HG02981 (cell line): Measurements from ENCODE around the gene DENND11.

Experiments
- ATAC-seq: cut with Tn5 transposase; IDR thresholded peaks from one replicate; pipeline ENCODE4 v1.9.1; 2021; ENCODE audit warnings: mild to moderate bottlenecking, moderate library complexity; ENCODE audit not compliant: unreplicated experiment

The DENND11 gene

GRCh38 chr7:141685285-141686023 is 16.5 kb downstream of the DENND11 start:
- no peak for ATAC-seq

- no peak for ATAC-seq
Observed at GRCh38 chr7:141679014-141679413, 23.0 kb downstream of the DENND11 start.

GRCh38 chr7:141676618-141677017 is 25.3 kb downstream of the DENND11 start:
- ATAC-seq: no peak

GRCh38 chr7:141675436-141676215 is 26.3 kb downstream of the DENND11 start:
- no peak for ATAC-seq

DNA sequence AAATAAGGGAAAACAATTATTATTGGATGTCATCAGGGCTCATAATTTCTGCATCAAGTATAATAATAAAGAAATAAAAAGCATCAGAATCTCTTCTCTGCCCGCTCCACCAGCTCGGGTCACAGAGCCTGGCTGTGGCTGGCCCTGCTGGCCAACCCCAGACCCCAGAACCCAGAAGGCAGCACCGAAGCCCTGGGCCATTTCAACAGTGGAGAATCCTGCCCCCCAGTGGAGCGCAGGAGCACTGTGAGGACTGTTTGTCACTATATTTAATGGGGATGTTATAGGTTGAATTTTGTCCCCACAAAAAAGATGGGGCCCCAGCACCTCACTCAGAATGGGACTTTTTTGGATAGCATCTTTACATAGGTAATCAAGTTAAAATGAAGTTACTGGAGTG is 27.3 kb downstream of the DENND11 start:
- ATAC-seq: no peak

GRCh38 chr7:141674171-141674671 is 27.7 kb downstream of the DENND11 start:
- ATAC-seq: no peak

- ATAC-seq: no peak
Observed at GRCh38 chr7:141673346-141673745, 28.6 kb downstream of the DENND11 start.

DNA sequence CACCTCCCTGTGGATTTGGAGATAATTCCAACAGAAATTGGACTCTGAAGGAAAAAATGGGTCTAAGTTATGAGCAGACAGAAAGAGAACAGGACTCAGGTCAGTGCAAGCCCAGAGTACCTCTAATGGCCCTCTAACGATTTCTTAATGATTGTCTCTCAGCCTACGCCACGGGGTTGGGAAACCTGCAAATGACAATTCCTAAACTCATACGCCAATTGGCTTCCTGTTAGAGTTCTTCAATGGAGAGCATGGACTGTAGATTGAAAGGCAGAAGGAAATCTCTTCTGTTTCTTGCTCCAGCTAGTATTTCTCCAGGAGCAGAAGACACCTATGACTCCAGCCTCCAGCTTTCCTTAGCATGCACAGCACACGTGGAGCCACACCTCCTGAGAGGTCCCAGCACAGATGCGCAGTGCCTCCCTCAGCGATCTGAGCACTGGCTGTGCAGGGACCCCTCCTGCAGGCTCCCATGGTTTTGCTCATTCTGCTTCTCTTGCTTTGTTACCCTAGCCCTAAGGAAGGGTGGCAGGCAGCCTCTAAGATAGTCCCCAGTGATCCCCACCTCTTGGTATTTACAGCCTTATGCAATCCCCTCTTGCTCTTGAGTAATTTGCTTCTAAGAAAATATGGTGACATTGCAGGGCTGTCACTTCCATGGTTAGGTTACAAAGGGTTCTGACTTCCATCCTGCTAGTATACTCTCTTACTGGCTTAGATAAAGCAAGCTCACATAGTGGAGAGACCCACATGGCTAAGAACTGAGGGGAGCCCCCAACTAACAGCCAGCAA is 30.1 kb downstream of the DENND11 start:
- ATAC-seq: no peak

- no peak for ATAC-seq
Observed at GRCh38 chr7:141668853-141669252, 33.1 kb downstream of the DENND11 start.

DNA sequence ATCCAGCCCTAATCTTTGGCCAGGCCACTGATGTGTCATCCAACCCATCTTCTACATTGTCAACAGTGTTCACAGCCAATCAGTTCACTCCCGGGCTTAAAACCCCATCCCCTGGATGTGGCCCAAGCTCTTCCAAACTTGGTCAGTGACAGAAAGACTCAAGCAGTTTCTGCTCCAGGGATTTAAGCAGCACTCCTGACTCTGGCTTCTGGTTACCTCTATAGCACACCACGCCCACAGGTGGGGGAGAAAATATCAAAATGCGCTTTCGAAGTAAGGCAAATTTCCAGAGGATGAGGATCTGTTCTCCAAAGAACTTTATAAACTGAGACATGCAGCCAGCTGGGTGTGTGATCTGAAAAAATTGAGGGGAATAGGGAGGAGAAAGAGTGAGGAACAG is 35.9 kb downstream of the DENND11 start:
- ATAC-seq: no peak

DNA sequence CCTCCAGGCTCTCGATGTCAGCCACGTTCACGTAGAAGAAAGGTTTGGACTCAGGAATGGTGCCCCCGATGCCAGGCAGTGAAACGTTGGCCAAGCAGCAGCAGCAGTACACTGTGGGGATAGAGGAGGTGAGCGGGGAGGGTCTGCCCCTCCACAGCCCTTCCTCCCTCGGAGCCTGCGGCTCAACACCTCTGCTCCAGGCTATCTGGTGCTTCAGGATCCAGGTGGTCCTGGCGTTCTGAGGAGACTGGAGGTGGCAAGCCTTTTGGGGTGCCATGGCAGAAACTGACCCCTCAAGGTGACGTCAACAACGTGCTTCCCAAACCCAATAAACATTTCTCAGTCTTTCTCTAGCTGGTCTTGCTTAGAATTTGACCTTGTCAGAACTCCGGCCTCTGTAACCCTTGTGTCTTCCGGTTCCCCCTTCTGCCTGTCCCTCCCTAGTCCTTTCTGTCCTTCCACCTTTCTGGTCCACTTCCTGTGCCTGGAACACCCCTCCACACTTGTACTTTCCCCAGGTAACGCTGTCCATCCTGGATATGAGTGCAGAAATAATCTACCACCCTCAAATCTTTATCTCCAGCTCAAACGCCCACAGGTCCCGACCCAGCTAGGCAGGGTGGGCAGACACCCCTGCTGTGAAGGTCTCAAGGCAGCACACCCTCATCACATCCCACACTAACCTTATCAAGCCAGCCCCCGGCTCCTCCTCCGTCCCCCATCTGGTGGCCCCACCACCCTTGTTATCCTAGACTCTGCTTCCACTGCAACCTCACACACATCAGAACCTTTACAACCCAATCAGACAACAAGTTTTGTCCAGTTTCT is 36.5 kb downstream of the DENND11 start:
- ATAC-seq: no peak

DNA sequence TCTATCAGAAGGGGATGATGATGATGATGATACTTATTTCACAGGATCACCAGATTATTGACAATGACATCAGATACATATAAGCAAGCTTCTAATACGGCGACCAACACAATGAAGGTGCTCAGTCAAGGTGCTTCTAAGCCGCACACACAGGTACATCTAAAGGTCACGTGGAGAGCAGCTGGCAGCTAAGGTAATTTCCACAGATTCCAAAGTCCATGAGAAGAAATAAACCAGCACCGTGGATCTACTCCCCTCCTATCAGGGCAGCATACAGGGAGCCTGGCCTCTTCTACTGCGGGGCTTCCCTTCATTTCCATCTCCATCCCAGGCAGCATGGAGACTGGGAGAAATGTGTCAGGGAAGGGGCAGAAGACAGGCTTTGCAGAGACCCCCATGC is 37.5 kb downstream of the DENND11 start:
- ATAC-seq: no peak

- no peak for ATAC-seq
Observed at GRCh38 chr7:141663081-141663849, 38.7 kb downstream of the DENND11 start.

DNA sequence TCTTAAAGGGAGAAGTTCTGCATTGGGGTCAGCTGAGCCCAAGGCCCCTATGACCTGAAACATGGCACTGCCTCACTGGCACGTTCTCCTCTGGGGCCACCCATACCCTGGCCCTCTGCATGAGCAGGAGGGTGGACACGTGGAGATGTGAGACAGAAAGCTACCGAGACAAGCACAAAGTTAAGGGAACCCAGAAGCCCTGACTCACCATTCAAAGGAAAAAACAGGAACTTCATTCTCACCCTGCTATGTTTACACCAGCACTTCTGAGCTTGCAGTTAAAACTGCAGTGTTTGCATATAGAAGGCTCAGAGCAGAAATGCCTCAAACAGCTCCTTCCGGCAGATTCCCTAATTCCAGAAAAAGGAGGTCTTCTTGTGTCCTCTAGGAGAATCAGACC is 41.7 kb downstream of the DENND11 start:
- ATAC-seq: no peak

DNA sequence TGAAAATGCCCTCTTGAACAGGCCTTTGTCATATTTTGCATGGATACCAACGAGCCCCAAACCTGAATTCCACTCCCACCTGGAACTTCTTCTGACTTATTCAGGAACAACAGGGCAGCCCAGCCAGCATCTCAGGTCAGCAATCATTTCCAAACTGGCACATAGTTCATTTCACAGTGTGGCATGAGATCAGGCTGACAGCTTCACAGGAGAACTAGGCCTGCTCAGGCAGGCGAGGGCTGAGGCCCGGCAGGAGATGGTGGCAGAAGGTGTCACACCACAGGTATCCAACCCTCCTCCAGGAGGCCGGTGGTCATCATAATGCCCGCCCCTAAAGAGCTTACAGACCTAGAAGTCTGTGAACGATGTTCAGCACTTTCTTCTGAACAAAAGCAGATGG is 42.5 kb downstream of the DENND11 start:
- ATAC-seq: no peak

DNA sequence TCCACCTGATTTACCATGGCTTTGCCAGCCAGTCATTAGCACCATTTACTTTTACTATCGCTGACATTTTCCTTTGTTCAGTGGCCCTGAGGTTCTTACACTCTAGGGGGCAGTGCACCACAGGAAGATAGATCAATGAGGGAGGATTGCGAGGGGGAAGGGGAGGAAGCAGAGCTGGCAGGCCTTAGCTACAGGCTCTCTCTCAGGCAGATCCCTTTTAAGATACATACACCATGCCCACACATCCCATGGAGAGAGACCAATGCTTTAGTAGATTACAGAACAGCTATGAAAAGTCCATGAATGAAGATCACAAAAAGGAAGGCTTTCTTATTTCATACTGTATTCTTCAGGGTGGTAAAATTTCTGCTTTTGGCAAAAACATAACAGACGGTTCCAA is 47.4 kb downstream of the DENND11 start:
- ATAC-seq: peak; percentile 83

DNA sequence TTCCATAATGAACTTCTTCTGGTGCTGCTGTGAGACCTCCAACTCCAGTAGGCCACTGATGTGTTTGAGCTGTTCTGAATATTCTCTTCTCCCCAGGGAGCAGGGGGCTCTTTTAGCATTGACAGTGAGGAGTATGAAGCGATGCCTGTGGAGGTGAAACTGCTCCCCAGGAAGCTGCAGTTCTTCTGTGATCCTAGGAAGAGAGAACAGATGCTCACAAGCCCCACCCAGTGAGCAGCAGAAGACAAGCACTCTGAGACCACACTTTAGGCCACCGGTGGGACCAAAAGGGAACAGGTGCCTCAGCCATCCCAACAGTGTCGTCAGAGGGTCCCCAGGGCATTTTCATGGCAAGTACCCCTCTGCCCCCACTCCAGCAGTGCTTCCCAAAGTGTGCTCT is 49.3 kb downstream of the DENND11 start:
- no peak for ATAC-seq
